ENCODE results near the gene CNRIP1. TPM values are rescaled to one million over a fixed set of nuclear protein-coding genes. Genes with fewer than 3 reads are reported as not detected.

CNRIP1 gene
- total and polyA plus RNA-seq, 2 of the 4 experiments (the other 2 are of a cell fraction): 23.3 to 32.7 TPM

DNA sequence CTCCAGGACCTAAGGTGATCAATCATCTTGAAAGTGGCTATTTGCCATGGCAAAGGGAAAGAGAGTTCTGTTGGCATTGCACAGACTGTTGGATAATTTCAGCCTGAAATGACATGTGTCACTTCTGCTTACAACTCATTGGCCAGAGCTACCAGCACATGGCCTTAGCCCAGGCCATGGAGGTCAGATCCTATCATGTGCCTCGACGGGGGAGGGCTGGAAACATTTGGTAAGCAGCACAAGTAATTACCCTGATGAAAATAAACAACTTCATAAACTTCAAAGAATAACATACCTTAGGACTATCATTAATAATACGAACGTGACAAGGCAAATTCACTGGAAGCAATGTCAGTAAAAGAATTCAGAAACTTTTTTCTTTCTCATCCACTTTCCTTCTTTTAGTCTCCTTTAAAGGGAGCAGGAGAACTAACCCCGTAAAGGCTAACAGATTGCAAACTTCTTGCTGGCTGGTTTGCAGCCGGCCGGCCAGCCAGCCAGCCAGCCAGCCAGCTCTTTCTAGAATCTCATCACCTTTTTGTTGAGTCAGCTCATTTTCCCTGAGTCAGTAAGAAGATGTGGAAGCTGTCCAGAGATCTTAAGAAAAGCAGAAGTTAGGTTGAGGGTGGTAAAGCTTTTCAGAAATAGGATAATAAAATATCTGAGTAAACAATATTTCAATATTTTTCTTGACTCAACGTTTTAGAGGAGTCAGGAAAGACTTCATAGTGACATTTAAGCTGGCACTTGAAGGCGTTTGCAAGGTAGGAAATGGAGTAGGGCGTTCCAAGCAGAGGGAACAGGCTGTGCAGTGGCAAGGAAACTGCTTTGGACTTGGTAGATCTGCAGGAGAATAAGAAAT is 31.9 kb downstream of the CNRIP1 start:
- no peak overlapping the region for H3K56ac ChIP-seq (ENCODE audit: extremely low read depth, insufficient read depth, low read length)
- CTCF ChIA-PET: interaction anchor here (1.2 kb wide), 1 partner anchor 166 kb away, joined by 3 read pairs; no protein-coding TSS in a partner anchor
- H4K8ac ChIP-seq (ENCODE audit: low read depth in 2 of 2, low read length in 2 of 2): no peak overlapping the region
- no peak overlapping the region for H2AK9ac ChIP-seq (replicated peaks; ENCODE audit: low read depth, low read length, poor library complexity)
- no peak overlapping the region for H2AK5ac ChIP-seq (ENCODE audit: low read depth, low read length)
- intact Hi-C loops (cut with micrococcal nuclease) (loop anchor here (5.0 kb wide), 1 partner anchor 154 kb away; no protein-coding TSS in a partner anchor), dilution Hi-C loops (cut with HindIII; ENCODE audit: low sequenced_read_pairs, unreplicated experiment) (no loop called here), in situ Hi-C loops (cut with MboI; ENCODE audit: low sequenced_read_pairs) (loop anchor here (5.0 kb wide), 1 partner anchor 166 kb away; no protein-coding TSS in a partner anchor)
- no peaks in the 10 kb centered on the region for H3K36me3 ChIP-seq (ENCODE audit: control insufficient read depth, insufficient read depth, low read length)
- H3K9ac ChIP-seq (ENCODE audit: low read depth, low read length): no peak overlapping the region
- H4K20me1 ChIP-seq (ENCODE audit: insufficient read depth, low read length): no peaks in the 10 kb centered on the region
- H2BK120ac ChIP-seq (ENCODE audit: low read depth, low read length): no peak overlapping the region
- no peaks in the 10 kb centered on the region for H3K9me3 ChIP-seq (ENCODE audit: control insufficient read depth, insufficient read depth, low read length)
- DNase-seq (peak; percentile 61), ATAC-seq (ENCODE audit: low read depth) (peak; percentile 49)
- H2BK5ac ChIP-seq (ENCODE audit: low read depth, low read length, poor library complexity, severe bottlenecking): no peak overlapping the region
- H3K27me3 ChIP-seq (ENCODE audit: control insufficient read depth, insufficient read depth, low read length): no peaks in the 10 kb centered on the region
- no peak overlapping the region for H3K4ac ChIP-seq (ENCODE audit: low read depth, low read length)
- peaks cover 0 to 1% of the 10 kb centered on the region in 2 experiments; a peak in 1 of 4 replicates for H3K79me1 ChIP-seq (ENCODE audit: low read depth in 1 of 2, low read length in 2 of 2)
- peaks cover 3% of the 10 kb centered on the region; the same call in 1 of the 2 replicates for H3K9me1 ChIP-seq (ENCODE audit: insufficient read depth, low read length)
- H3K4me1 ChIP-seq (ENCODE audit: control insufficient read depth, insufficient read depth, low read length): no peaks in the 10 kb centered on the region; the same call in 1 of the 2 replicates
- no peak overlapping the region for H2BK15ac ChIP-seq (ENCODE audit: low read depth, low read length)
- WGBS, 2 experiments (ENCODE audit: extremely low coverage in 2 of 2, insufficient read length in 1 of 2): 58% methylated on average over 2 of the region's 10 CpGs; no CpG with 5 or more reads in 1 of the 2 experiments
- 0 out of 2 replicates have a peak overlapping the region, but pooled peaks have one; percentile 36 for H3K23ac ChIP-seq (ENCODE audit: low read depth, low read length)
- H3K14ac ChIP-seq (replicated peaks; ENCODE audit: low read depth, low read length): no peak overlapping the region
- no peak overlapping the region; the same call in 1 of the 2 replicates for H2BK20ac ChIP-seq (ENCODE audit: low read depth, low read length)
- TF ChIP-seq MAFK (IDR thresholded peaks at IDR 0.05; ENCODE audit: low read depth, low read length) (peak; percentile 99), MXI1 (IDR thresholded peaks at IDR 0.05; ENCODE audit: borderline replicate concordance, low read depth, low read length) (no peak)
- no peak overlapping the region for H4K5ac ChIP-seq (ENCODE audit: low read depth, low read length)
- no peak overlapping the region for H3K18ac ChIP-seq (ENCODE audit: low read depth, low read length)
- BruUV-seq (replicated peaks): no TSS peak
- POLR2A ChIA-PET (ENCODE audit: unreplicated experiment): no interaction called here
- H3K4me2 ChIP-seq (ENCODE audit: low read depth, low read length): no peak overlapping the region
- H4K91ac ChIP-seq (ENCODE audit: insufficient read depth, low read depth, low read length): no peak overlapping the region
- H3K4me3 ChIP-seq (ENCODE audit: insufficient read depth, low read depth, low read length): no peak overlapping the region
- no peak overlapping the region for H2AFZ ChIP-seq (replicated peaks; ENCODE audit: low read length, poor library complexity)
- H3K27ac ChIP-seq (ENCODE audit: insufficient read depth, low read length): no peak overlapping the region
